Fibroblast of the conjunctiva (primary cell): ENCODE results near the gene STIM1.
"Not testable (repeated sequence)": the region's sequence is repeated elsewhere in the genome, so short reads cannot be mapped to it uniquely, and the experiment has no call there.

Experiments used
- DNase-seq: peaks from one replicate; pipeline ENCODE4 v3.0.0-alpha.2; 2010; ENCODE audit warnings: low read depth

The STIM1 gene

GRCh38 chr11:4026389-4026788 is 170.9 kb downstream of the STIM1 start:
- no peak for DNase-seq

GRCh38 chr11:4027746-4028145 is 172.3 kb downstream of the STIM1 start:
- DNase-seq = no peak

GRCh38 chr11:4030197-4030596 is 174.7 kb downstream of the STIM1 start:
- DNase-seq = no peak

- no peak for DNase-seq
Measured at GRCh38 chr11:4032097-4032496, 176.6 kb downstream of the STIM1 start.

- DNase-seq = no peak
Measured at GRCh38 chr11:4035985-4036384, 180.5 kb downstream of the STIM1 start.

GRCh38 chr11:4039011-4039410 is 183.5 kb downstream of the STIM1 start:
- no peak for DNase-seq

GRCh38 chr11:4040461-4040860 is 185.0 kb downstream of the STIM1 start:
- no peak for DNase-seq

GRCh38 chr11:4041731-4042391 is 186.4 kb downstream of the STIM1 start:
- DNase-seq = no peak

- no peak for DNase-seq
Measured at GRCh38 chr11:4044976-4045646, 189.6 kb downstream of the STIM1 start.

- DNase-seq = no peak
Measured at GRCh38 chr11:4048340-4048739, 192.9 kb downstream of the STIM1 start.

- no peak for DNase-seq
Measured at GRCh38 chr11:4049006-4049405, 193.5 kb downstream of the STIM1 start.

- no peak for DNase-seq
Measured at GRCh38 chr11:4050138-4050537, 194.7 kb downstream of the STIM1 start.

- not testable (repeated sequence) for DNase-seq
Measured at GRCh38 chr11:4053200-4053599, 197.7 kb downstream of the STIM1 start.

- DNase-seq = no peak
Measured at GRCh38 chr11:4054643-4055042, 199.2 kb downstream of the STIM1 start.

- no peak for DNase-seq
Measured at GRCh38 chr11:4059424-4059823, 204.0 kb downstream of the STIM1 start.

- no peak for DNase-seq
Measured at GRCh38 chr11:4060182-4060923, 204.9 kb downstream of the STIM1 start.

GRCh38 chr11:4061700-4062099 is 206.2 kb downstream of the STIM1 start:
- no peak for DNase-seq

- DNase-seq = no peak
Measured at GRCh38 chr11:4063348-4063747, 207.9 kb downstream of the STIM1 start.

GRCh38 chr11:4064278-4064955 is 209.0 kb downstream of the STIM1 start:
- DNase-seq = no peak

GRCh38 chr11:4065086-4065485 is 209.6 kb downstream of the STIM1 start:
- DNase-seq = no peak

- no peak for DNase-seq
Measured at GRCh38 chr11:4065601-4066377, 210.3 kb downstream of the STIM1 start.

GRCh38 chr11:4066910-4067309 is 211.4 kb downstream of the STIM1 start:
- DNase-seq = no peak
